ENCODE measurements around the gene ARHGEF4. TPM values are rescaled to one million over a fixed set of nuclear protein-coding genes. Genes with fewer than 3 reads are reported as not detected.

Gene ARHGEF4
- total RNA-seq, 1 donor from 2014 or later: 4.8 TPM

GRCh38 chr2:130891966-130892365 is 55.3 kb downstream of the ARHGEF4 start:
- H3K9me3 ChIP-seq (ENCODE audit: insufficient read depth, low read depth, low read length): no peaks in the 10 kb centered on the region
- Mint-ChIP-seq H3K4me1 (ENCODE audit: low read depth, unreplicated experiment) (no peaks in the 10 kb centered on the region), H3K9me3 (ENCODE audit: unreplicated experiment) (peaks cover 2% of the 10 kb centered on the region), H3K4me3 (ENCODE audit: unreplicated experiment) (no peak overlapping the region), H3K36me3 (ENCODE audit: low read depth, unreplicated experiment) (peaks cover 3% of the 10 kb centered on the region), H3K27ac (ENCODE audit: unreplicated experiment) (no peak overlapping the region), H3K27me3 (ENCODE audit: low read depth, unreplicated experiment) (peaks cover 12% of the 10 kb centered on the region)
- H3K4me1 ChIP-seq (ENCODE audit: insufficient read depth, low read length): no peaks in the 10 kb centered on the region
- H3K9ac ChIP-seq (ENCODE audit: low read length): no peak overlapping the region
- no peaks in the 10 kb centered on the region for H3K36me3 ChIP-seq (ENCODE audit: insufficient read depth, low read length)
- H2AFZ ChIP-seq (ENCODE audit: low read depth, low read length): no peak overlapping the region
- H3K4me3 ChIP-seq (ENCODE audit: insufficient read depth, low read depth, low read length): no peak overlapping the region
- DNase-seq (ENCODE audit: low read depth): no peak
- no peak overlapping the region for H3K4me2 ChIP-seq (ENCODE audit: low read length)
- no peak overlapping the region for H3K27ac ChIP-seq (ENCODE audit: low read depth, low read length)
- H3K79me2 ChIP-seq (ENCODE audit: insufficient read depth, low read length): no peaks in the 10 kb centered on the region
- TF ChIP-seq CTCF (IDR thresholded peaks at IDR 0.05; ENCODE audit: insufficient read depth, low read depth, low read length) (no peak), EZH2 (IDR thresholded peaks at IDR 0.05; ENCODE audit: insufficient read depth, low read length) (no peak)
- no peaks in the 10 kb centered on the region for H4K20me1 ChIP-seq (ENCODE audit: insufficient read depth, low read length)
- no peak for FAIRE-seq
- no peaks in the 10 kb centered on the region for H3K27me3 ChIP-seq (ENCODE audit: insufficient read depth, low read length)

GRCh38 chr2:130892793-130893785 is 56.4 kb downstream of the ARHGEF4 start:
- H3K9me3 Mint-ChIP-seq (ENCODE audit: unreplicated experiment): peaks cover 2% of the 10 kb centered on the region
- no peak overlapping the region for H2AFZ ChIP-seq (ENCODE audit: low read depth, low read length)
- no peak overlapping the region for H3K27ac ChIP-seq (ENCODE audit: low read depth, low read length)
- FAIRE-seq (no peak), DNase-seq (ENCODE audit: low read depth) (no peak)
- H3K4me2 ChIP-seq (ENCODE audit: low read length): no peak overlapping the region
- H3K9ac ChIP-seq (ENCODE audit: low read length): no peak overlapping the region
- no peaks in the 10 kb centered on the region for H3K27me3 ChIP-seq (ENCODE audit: insufficient read depth, low read length)
- H3K27me3 Mint-ChIP-seq (ENCODE audit: low read depth, unreplicated experiment): peaks cover 13% of the 10 kb centered on the region
- no peaks in the 10 kb centered on the region for H3K36me3 ChIP-seq (ENCODE audit: insufficient read depth, low read length)
- H3K4me1 ChIP-seq (ENCODE audit: insufficient read depth, low read length): no peaks in the 10 kb centered on the region
- no peak overlapping the region for H3K4me3 ChIP-seq (ENCODE audit: insufficient read depth, low read depth, low read length)
- H3K79me2 ChIP-seq (ENCODE audit: insufficient read depth, low read length): no peaks in the 10 kb centered on the region
- no peak overlapping the region for H3K27ac Mint-ChIP-seq (ENCODE audit: unreplicated experiment)
- H3K36me3 Mint-ChIP-seq (ENCODE audit: low read depth, unreplicated experiment): peaks cover 3% of the 10 kb centered on the region
- TF ChIP-seq CTCF (IDR thresholded peaks at IDR 0.05; ENCODE audit: insufficient read depth, low read depth, low read length) (no peak), EZH2 (IDR thresholded peaks at IDR 0.05; ENCODE audit: insufficient read depth, low read length) (no peak)
- H3K4me3 Mint-ChIP-seq (ENCODE audit: unreplicated experiment): no peak overlapping the region
- no peaks in the 10 kb centered on the region for H4K20me1 ChIP-seq (ENCODE audit: insufficient read depth, low read length)
- H3K9me3 ChIP-seq (ENCODE audit: insufficient read depth, low read depth, low read length): no peaks in the 10 kb centered on the region
- H3K4me1 Mint-ChIP-seq (ENCODE audit: low read depth, unreplicated experiment): peaks cover 6% of the 10 kb centered on the region

Measured in astrocyte (in vitro differentiated cells and primary cell).